Upper lobe of left lung (tissue), 6 donors: Measurements from ENCODE around the gene PCOLCE2. TPM values are rescaled to one million over a fixed set of nuclear protein-coding genes. Genes with fewer than 3 reads are reported as not detected.
"Not testable (repeated sequence)": the region's sequence is repeated elsewhere in the genome, so short reads cannot be mapped to it uniquely, and the experiment has no call there.

ENCODE experiments used
- ATAC-seq, 2 donors: fragments of 200-7000 bp; cut with Tn5 transposase; one replicate each; pipeline ENCODE4 v1.9.1; 2022; ENCODE audit warnings: mild to moderate bottlenecking in 2 of 2, moderate library complexity in 2 of 2; ENCODE audit not compliant: low FRiP score in 2 of 2
- DNase-seq, 2 donors: peaks; one replicate each; pipeline ENCODE4 v3.0.0-alpha.2; 2019 to 2020
- H3K27ac ChIP-seq, 4 donors: fragments of 200-600 bp; sonication (generic); one replicate each; pipeline ENCODE4 v1.5.1; 2016 to 2019
- H3K27me3 ChIP-seq, 4 donors: fragments of 200-600 bp; sonication (generic); one replicate each; pipeline ENCODE4 v1.5.1; 2017 to 2019
- H3K36me3 ChIP-seq, 4 donors: fragments of 200-600 bp; sonication (generic); one replicate each; pipeline ENCODE4 v1.5.1; 2016 to 2019
- H3K4me1 ChIP-seq, 4 donors: fragments of 200-600 bp; sonication (generic); one replicate each; pipeline ENCODE4 v1.5.1; 2018 to 2019
- H3K4me3 ChIP-seq, 4 donors: fragments of 200-600 bp; sonication (generic); one replicate each; pipeline ENCODE4 v1.5.1; 2017 to 2019; ENCODE audit warnings: mild to moderate bottlenecking in 2 of 4, moderate library complexity in 1 of 4
- H3K9me3 ChIP-seq, 4 donors: fragments of 200-600 bp; sonication (generic); one replicate each; pipeline ENCODE4 v1.5.1; 2018 to 2019
- EP300 ChIP-seq, 4 donors: sonication (generic); formaldehyde crosslinking; IDR thresholded peaks; one replicate each; pipeline ENCODE4 v1.5.1; 2017; ENCODE audit warnings: antibody characterized with exemption in 4 of 4, control low read depth in 2 of 4
- POLR2A ChIP-seq, 4 donors: fragments of 450-650 bp; IDR thresholded peaks; one replicate each; pipeline ENCODE4 v1.5.1; 2016 to 2017; ENCODE audit warnings: antibody characterized with exemption in 4 of 4, mild to moderate bottlenecking in 2 of 4
- POLR2AphosphoS5 ChIP-seq, 2 donors: sonication (generic); formaldehyde crosslinking; IDR thresholded peaks; one replicate each; pipeline ENCODE4 v1.5.1; 2017; ENCODE audit warnings: antibody characterized with exemption in 2 of 2
- WGBS, 2 donors: methylation state at CpG; one replicate each; pipeline ENCODE4 v1.1.5; 2017 to 2018; 5-methylcytosine and 5-hydroxymethylcytosine counted together
- total RNA-seq, 6 donors: library from RNA; depleted of rRNA in 4 of 6; stranded (reverse); fragments of >200 nt in 4 of 6; gene quantifications; one replicate each; pipeline versions ENCODE4 v1.1.0 to v1.2.1, GENCODE V29; 2016 to 2021
- TF ChIP-seq, protein P1 (sequence below), 6 experiments: fragments of 450-650 bp in 4 of 6; fragments of 200-600 bp in 2 of 6; sonication (generic) in 2 of 6; IDR thresholded peaks; one replicate each; pipeline ENCODE4 v1.5.1; 2016 to 2019; ENCODE audit warnings: antibody characterized with exemption in 6 of 6
- donor health status: DM: no; HTN: no; CAD: no; lungs with moderate emphysema.
- donor health status: DM: no; HTN: yes; CAD: no; lungs with severe emphysema.

The PCOLCE2 gene
- total RNA-seq, 6 donors from 2014 or later: 9.4 to 46.3 (median 17.9) TPM

GRCh38 chr3:142888099-142888480 is 793 bp downstream of the PCOLCE2 start:
- H3K4me1 ChIP-seq: peaks cover 3 to 18% (median 14%) of the 10 kb centered on the region in 4 donors
- H3K9me3 ChIP-seq: no peaks in the 10 kb centered on the region
- peak overlapping the region; percentile 16 to 63 (median 48) for H3K4me3 ChIP-seq
- H3K27me3 ChIP-seq: no peaks in the 10 kb centered on the region
- H3K27ac ChIP-seq: peak overlapping the region in 2 of 4 donors; percentile 24 to 66
- peak in 1 of 2 donors; percentile 24 for DNase-seq
- peak; percentile 45 to 74 for ATAC-seq
- TF ChIP-seq, protein P1, sequence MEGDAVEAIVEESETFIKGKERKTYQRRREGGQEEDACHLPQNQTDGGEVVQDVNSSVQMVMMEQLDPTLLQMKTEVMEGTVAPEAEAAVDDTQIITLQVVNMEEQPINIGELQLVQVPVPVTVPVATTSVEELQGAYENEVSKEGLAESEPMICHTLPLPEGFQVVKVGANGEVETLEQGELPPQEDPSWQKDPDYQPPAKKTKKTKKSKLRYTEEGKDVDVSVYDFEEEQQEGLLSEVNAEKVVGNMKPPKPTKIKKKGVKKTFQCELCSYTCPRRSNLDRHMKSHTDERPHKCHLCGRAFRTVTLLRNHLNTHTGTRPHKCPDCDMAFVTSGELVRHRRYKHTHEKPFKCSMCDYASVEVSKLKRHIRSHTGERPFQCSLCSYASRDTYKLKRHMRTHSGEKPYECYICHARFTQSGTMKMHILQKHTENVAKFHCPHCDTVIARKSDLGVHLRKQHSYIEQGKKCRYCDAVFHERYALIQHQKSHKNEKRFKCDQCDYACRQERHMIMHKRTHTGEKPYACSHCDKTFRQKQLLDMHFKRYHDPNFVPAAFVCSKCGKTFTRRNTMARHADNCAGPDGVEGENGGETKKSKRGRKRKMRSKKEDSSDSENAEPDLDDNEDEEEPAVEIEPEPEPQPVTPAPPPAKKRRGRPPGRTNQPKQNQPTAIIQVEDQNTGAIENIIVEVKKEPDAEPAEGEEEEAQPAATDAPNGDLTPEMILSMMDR (IDR thresholded peaks at IDR 0.05): no peak
- no peak for TF ChIP-seq EP300 (IDR thresholded peaks at IDR 0.05)
- TF ChIP-seq POLR2A (IDR thresholded peaks at IDR 0.05): no peak
- TF ChIP-seq POLR2AphosphoS5 (IDR thresholded peaks at IDR 0.05): no peak
- WGBS, 2 donors: 2 to 3% methylated on average over 12 to 14 of the region's 14 CpGs
- no peaks in the 10 kb centered on the region for H3K36me3 ChIP-seq

DNA sequence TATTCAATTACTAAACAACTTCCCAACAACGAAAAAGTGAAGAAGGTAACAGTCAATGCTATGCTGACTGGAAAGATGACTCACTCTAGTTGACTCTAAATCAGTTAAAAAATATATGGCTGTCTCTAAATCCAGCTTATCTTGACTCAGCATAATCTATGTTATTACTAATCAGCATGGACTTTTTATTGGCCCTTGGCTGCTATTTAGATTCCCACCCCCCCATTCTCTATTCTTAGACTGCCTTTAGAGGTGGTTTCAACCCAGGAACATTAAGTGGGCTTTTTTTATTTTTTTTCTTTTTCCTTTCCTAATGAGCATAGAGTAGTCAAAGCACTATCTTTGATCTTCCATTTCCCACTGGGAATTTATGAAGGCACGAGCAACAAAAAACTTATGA is 1.9 kb downstream of the PCOLCE2 start:
- Histone ChIP-seq H3K27ac (no peak overlapping the region), H3K4me3 (no peak overlapping the region), H3K9me3 (no peaks in the 10 kb centered on the region), H3K4me1 (peaks cover 3 to 18% (median 14%) of the 10 kb centered on the region in 4 donors), H3K27me3 (no peaks in the 10 kb centered on the region), H3K36me3 (no peaks in the 10 kb centered on the region)
- TF ChIP-seq, protein P1 (IDR thresholded peaks at IDR 0.05): no peak
- no peak for TF ChIP-seq POLR2AphosphoS5 (IDR thresholded peaks at IDR 0.05)
- no peak for TF ChIP-seq EP300 (IDR thresholded peaks at IDR 0.05)
- no peak for TF ChIP-seq POLR2A (IDR thresholded peaks at IDR 0.05)
- DNase-seq: no peak
- ATAC-seq: no peak
- WGBS, 2 donors: 66 to 69% methylated on average over 2 of the region's 2 CpGs

GRCh38 chr3:142886021-142886420 is 2.9 kb downstream of the PCOLCE2 start:
- peaks cover 3 to 18% (median 14%) of the 10 kb centered on the region in 4 donors for H3K4me1 ChIP-seq
- no peaks in the 10 kb centered on the region for H3K36me3 ChIP-seq
- 73 to 86% methylated on average over 7 of the region's 7 CpGs for WGBS, 2 donors
- H3K9me3 ChIP-seq: no peaks in the 10 kb centered on the region
- DNase-seq: no peak
- no peak for ATAC-seq
- no peak overlapping the region for H3K4me3 ChIP-seq
- no peak overlapping the region for H3K27ac ChIP-seq
- no peak for TF ChIP-seq EP300 (IDR thresholded peaks at IDR 0.05)
- TF ChIP-seq POLR2A (IDR thresholded peaks at IDR 0.05): no peak
- TF ChIP-seq, protein P1 (IDR thresholded peaks at IDR 0.05): no peak
- no peak for TF ChIP-seq POLR2AphosphoS5 (IDR thresholded peaks at IDR 0.05)
- H3K27me3 ChIP-seq: no peaks in the 10 kb centered on the region

DNA sequence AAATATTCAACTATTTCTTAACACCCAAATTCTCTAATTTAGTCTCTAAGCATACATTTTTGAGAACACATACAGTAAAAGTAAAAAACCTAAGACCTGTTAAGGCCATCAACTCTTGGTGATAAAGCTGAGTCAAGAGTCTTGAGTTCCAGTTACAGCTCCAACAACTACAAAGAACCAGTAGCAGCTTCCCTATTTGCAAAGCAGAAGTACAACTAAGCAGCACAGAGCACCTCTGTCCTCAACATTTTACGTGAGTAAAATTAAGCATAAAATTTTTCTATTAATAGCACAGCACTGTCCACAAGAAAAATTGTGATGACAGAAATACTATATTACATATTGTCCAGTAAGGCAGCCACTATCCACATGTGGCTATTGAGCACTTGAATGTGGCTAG is 4.4 kb downstream of the PCOLCE2 start:
- Histone ChIP-seq H3K4me3 (no peak overlapping the region), H3K4me1 (peaks cover 3 to 18% (median 14%) of the 10 kb centered on the region in 4 donors), H3K9me3 (no peaks in the 10 kb centered on the region), H3K27ac (no peak overlapping the region), H3K36me3 (no peaks in the 10 kb centered on the region), H3K27me3 (no peaks in the 10 kb centered on the region)
- WGBS, 2 donors: 52 to 59% methylated on average over 1 of the region's 1 CpG
- no peak for TF ChIP-seq EP300 (IDR thresholded peaks at IDR 0.05)
- TF ChIP-seq POLR2AphosphoS5 (IDR thresholded peaks at IDR 0.05): no peak
- no peak for TF ChIP-seq POLR2A (IDR thresholded peaks at IDR 0.05)
- TF ChIP-seq, protein P1 (IDR thresholded peaks at IDR 0.05): no peak
- DNase-seq (no peak), ATAC-seq (no peak)

DNA sequence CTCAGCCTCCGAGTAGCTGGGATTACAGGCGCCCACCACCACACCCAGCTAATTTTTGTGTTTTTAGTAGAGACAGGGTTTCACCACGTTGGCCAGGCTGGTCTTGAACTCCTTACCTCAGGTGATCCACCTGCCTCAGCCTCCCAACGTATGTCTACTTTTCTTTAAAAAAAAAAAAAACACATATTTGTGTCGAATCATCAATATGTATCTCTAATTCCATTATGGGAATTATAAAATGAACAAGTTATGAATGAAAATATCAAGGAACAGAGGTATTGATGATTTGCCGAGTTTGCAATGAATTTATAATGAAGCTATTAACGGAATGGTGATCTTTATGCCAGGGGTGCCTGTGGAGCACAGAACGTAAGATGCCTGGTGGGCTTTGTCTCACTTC is 5.3 kb downstream of the PCOLCE2 start:
- 74 to 80% methylated on average over 8 of the region's 8 CpGs for WGBS, 2 donors
- not testable (repeated sequence) for H3K36me3 ChIP-seq, H3K27ac ChIP-seq, H3K4me1 ChIP-seq, H3K27me3 ChIP-seq, DNase-seq, ATAC-seq, H3K4me3 ChIP-seq, H3K9me3 ChIP-seq
